CD4-positive, alpha-beta T cell treated with Interleukin-17A for 4 hours (primary cell): ENCODE results near the gene TRAF3.
"Not testable (repeated sequence)": the region's sequence is repeated elsewhere in the genome, so short reads cannot be mapped to it uniquely, and the experiment has no call there.

Experiments used
- DNase-seq: peaks from one replicate; pipeline ENCODE4 v3.0.0-alpha.2; 2020; ENCODE audit warnings: mixed read lengths

TRAF3 gene

GRCh38 chr14:102868956-102869547 is 91.8 kb downstream of the TRAF3 start:
- DNase-seq, result no peak

DNA sequence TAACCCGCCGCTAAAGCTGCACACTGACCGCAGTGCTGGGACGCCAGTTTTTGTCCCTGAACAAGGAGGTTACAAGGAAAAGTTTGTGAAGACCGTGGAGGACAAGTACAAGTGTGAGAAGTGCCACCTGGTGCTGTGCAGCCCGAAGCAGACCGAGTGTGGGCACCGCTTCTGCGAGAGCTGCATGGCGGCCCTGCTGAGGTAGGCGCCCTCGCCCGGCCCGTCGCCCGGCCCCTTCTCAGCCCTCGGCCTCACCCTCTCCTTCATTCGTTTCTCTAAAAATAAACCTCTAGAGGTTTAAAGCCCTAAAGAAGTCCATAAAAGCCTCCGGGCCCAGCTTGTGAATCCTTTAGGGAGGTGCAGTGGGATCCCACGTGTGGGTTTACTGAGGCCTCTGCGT is 93.0 kb downstream of the TRAF3 start:
- DNase-seq, result no peak

GRCh38 chr14:102870994-102871831 is 94.0 kb downstream of the TRAF3 start:
- DNase-seq, result no peak

GRCh38 chr14:102872020-102872419 is 94.8 kb downstream of the TRAF3 start:
- no peak for DNase-seq

DNA sequence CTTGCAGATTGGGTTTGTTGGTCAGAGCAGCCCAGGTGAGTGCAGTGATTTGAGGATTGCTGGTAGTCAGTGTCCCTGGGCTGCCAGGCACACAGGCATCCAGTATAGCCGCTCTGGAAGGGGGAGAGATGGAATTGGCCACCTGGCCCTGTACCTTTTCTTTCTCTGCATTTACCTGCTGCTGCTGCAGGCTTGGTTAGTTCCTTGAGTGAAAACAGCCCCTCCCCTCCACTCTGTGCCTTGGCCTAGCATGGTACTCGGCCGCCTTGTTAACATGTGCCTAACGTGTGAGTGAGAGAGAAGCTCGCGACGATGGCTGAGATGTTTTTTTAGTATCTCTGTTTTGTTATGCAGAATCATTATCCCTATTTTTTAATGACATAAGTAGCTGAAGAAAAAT is 95.9 kb downstream of the TRAF3 start:
- no peak for DNase-seq

DNA sequence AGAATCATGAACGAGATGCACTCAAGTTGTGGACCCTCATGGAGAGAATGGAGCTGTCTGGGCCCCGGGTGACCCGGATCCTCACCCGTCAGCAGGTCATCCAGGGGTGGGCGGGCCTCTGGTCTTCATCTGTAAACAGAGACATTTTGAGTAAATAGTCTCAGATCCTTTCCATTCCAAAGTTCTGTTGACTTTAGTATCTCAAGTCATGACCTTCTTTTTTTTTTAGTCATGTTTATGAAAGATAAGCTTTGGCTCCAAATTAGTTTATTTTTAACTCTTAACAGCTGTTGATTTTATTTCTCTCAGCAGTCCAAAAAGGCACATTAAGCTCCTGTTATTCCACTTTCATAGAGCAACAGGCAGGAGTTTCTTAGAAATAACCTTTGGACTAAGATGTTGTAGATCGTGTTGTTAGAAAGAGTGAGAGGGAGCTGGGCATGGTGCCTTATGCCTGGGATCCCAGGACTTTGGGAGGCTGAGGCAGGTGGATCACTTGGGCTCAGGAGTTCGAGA is 96.4 kb downstream of the TRAF3 start:
- DNase-seq, result no peak

DNA sequence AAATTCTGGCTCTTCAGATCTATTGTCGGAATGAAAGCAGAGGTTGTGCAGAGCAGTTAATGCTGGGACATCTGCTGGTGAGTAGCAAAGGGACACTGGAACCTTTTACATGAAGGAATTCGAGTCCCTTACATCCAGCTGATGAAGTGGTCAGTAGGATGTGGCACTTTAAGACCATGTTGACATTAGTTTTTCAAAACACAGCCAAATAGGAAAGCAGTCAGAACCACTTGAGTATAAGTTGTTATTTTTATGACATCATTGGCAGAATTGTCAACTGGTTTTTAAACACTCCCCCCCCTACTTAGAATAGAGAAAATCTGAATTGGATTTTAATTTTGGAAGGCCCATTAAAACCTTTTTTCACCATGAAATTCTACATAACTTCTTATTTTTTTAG is 98.4 kb downstream of the TRAF3 start:
- DNase-seq, result no peak

DNA sequence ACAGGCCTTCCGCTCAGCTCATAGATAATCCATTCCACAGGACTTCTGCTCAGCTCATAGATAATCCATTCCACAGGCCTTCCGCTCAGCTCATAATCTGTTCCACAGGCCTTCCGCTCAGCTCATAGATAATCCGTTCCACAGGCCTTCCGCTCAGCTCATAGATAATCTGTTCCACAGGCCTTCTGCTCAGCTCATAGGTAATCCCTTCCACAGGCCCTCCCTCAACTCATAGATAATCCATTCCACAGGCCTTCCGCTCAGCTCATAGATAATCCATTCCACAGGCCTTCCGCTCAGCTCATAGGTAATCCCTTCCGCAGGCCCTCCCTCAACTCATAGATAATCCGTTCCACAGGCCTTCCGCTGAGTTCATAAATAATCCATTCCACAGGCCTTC is 100.3 kb downstream of the TRAF3 start:
- not testable (repeated sequence) for DNase-seq

DNA sequence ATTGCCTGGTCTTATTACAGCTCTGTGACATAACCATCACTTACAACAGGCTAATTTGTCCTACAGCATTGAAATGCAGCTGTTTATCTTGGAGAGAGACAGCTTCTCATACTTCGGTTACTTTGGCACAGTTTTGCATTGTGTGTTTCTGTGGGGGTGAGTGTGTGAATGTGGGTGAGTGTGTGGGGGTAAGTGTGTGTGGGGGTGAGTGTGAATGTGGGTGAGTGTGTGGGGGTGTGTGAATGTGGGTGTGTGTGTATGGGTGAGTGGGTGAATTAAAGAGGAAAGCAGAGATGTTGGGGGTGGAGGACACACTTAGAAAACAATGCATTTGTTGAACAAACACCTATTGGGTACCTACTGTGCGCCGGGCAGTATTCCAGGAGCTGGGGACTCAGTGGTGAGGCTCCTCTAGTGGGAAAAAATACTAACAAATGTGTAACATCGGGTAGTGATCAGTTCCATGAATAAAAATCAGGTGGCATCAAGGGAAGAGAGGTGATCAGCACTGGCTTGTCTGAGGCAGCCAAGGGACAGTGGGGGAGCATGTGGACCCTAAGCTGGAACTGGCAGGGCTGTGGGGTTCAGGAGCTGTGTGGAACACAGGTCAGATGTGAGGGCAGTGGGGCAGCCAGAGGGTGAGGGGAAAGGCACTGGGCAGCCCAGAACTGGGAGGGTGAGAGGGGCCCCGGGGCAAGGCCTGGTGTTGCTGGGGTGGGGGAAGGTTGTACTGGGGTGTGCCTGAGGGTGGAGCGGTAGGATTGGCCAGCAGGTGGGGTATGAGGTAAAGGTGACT is 101.1 kb downstream of the TRAF3 start:
- no peak for DNase-seq

DNA sequence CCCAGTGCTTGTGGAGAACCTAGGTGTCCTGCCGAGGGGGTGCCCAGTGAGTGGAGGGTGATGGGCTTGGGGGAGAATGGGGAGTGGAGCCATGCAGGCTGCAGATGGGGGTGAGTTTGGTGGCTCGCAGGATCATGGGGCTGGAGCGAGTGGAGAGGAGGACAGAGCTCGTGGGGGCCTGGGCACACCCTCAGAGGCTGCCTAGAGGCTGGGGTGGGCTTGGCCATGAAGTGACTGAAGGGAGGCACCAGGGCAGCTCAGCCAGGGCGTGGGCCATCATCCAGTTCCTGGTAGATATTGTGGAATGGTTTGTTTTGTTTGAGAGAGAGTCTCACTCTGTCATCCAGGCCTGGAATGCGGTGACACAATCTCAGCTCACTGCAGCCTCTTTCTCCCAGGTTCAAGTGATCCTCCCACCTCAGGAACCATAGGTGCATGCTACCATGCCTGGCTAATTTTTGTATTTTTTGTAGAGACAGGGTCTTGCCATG is 101.8 kb downstream of the TRAF3 start:
- DNase-seq, result no peak

- DNase-seq, result no peak
These were observed 105.1 kb downstream of the TRAF3 start for GRCh38 chr14:102882226-102882906.

DNA sequence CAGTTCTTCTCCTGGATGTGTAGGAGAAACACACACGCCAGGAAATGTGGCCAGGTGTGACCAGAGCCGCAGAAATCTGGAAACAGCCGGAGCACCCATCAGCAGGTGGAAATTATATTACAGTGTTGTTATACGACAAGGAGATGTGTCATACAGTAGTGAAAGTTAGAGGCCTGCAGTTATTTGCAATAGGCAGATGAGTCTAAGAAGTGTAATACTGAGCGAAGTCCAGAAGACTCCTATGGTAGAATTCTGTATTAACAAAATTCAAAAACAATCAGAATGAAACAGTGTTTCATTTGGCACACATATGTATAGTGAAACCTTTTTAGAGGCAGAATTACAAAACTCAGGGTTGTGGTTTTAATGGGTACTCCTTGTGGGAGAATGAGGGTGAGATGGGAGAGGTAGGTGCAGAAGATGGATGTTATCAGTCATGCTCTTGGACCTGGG is 105.9 kb downstream of the TRAF3 start:
- DNase-seq, result no peak

DNA sequence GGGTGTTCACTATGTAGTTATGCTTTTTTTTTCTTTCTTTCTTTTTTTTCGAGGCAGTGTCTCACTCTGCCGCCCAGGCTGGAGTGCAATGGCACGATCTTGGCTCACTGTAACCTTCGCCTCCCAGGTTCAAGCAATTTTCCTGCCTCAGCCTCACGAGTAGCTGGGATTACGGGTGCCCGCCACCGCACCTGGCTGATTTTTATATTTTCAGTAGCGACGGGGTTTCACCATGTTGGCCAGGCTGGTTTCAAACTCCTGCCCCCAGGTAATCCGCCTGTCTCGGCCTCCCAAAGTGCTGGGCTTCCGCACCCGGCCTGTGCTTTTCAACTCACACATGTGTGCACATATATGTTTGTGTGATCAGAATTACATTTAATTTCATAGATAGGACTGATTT is 106.3 kb downstream of the TRAF3 start:
- DNase-seq, result no peak

DNA sequence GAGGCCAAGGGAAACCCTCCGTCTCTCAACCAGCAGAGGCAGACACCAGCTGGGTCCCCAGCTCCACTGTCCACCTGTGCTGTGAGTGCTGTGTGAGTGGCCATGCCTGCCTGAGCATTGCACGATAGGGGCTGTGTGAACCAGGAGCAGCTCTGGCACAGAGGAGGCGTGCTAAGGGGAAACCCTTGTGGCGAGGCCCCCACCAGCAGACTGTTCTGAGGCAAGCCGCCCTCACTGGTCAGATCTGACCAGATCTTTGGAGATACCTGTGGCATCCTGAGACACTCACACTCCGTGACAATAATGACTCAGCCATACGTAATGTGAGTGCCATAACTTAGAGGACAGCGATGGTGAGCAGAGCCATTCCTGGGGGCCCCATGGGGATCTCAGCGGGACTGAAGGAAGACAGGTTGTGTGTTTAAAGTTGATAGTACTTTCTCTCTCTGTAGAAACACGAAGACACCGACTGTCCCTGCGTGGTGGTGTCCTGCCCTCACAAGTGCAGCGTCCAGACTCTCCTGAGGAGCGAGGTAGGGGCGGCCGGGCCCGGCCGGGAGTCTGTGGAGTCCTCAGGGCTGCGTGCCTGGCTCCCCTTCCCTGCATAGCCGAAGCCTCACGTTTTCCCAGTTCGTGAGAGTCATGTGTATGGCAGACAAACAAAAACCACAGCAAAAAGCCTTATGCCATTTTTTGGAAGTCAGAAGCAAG is 108.6 kb downstream of the TRAF3 start:
- no peak for DNase-seq

DNA sequence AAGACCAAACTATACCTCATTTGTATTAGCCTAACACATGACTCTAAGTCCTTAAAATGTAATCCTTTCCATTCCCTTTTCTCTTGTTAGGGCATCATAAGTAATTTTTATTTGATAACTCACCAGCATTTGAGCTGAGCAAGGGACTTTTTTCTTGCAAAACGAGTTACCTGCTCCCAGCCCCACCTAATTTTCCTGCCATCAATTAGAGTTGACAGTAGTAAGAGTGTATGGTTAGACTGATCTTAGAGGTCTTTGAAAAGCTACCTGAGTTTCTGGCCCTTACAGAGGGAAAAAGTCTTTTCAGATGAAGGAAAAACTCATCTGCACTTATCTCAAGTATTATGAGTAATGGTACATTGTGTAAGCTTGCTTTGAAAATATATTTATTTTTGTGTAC is 111.5 kb downstream of the TRAF3 start:
- no peak for DNase-seq

DNA sequence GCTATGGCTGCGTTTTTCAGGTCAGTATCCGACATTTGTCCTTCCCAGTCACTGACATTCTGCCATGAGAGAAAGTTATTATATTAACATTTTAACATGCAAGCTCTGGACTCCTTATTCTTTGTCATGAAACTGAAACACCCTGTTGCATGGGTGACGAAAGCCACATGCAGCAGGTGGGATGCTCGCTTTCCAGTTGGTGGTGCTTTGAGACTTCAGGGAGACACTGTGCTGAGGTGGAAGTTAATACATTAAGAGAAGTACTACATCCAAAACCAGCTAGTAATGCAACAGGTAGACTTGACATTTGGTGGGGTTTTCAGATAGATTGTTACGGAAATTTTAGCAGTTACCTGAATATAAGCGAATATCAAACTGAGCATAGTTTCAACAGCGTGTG is 112.4 kb downstream of the TRAF3 start:
- no peak for DNase-seq

- no peak for DNase-seq
These were observed 113.9 kb downstream of the TRAF3 start for GRCh38 chr14:102891111-102891510.

DNA sequence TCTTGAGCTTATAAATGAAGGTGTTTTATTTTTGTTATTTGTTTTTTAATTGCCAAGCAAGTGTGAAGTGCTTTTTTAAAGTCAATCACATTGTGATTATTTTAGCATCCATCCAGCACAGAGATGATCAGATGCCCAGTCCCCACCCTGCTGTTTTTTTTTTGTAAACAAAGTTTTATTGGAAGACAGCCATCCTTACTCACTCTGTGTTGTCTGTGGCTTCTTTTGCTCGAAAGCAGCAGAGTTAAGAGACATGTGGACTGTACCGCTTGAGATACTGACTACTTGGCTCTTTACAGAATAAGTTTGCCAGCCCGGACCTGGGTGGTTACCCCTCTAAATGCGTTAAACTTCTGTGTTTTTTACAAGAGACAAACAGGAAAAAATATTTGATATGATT is 114.3 kb downstream of the TRAF3 start:
- DNase-seq, result no peak

GRCh38 chr14:102892651-102893050 is 115.4 kb downstream of the TRAF3 start:
- DNase-seq, result no peak

- DNase-seq, result no peak
These were observed 116.2 kb downstream of the TRAF3 start for GRCh38 chr14:102893452-102893851.

DNA sequence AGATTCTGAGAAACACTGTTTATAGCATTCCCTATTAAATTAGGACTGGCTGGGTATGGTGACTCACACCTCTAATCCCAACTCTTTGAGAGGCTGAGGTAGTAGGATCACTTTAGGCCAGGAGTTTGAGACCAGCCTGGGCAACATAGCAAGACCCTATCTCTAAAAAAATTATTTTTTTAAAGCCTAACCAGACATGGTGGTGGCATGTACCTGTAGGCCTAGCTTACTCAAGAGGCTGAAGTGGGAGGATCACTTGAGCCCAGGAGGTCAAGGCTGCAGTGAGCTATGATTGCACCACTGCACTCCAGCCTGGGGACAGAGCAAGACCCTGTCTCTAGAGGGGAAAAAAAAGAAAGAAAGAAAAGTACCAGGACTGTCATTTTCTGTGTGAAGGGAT is 119.5 kb downstream of the TRAF3 start:
- not testable (repeated sequence) for DNase-seq
